ENCODE data around the gene SOX21.

DNA sequence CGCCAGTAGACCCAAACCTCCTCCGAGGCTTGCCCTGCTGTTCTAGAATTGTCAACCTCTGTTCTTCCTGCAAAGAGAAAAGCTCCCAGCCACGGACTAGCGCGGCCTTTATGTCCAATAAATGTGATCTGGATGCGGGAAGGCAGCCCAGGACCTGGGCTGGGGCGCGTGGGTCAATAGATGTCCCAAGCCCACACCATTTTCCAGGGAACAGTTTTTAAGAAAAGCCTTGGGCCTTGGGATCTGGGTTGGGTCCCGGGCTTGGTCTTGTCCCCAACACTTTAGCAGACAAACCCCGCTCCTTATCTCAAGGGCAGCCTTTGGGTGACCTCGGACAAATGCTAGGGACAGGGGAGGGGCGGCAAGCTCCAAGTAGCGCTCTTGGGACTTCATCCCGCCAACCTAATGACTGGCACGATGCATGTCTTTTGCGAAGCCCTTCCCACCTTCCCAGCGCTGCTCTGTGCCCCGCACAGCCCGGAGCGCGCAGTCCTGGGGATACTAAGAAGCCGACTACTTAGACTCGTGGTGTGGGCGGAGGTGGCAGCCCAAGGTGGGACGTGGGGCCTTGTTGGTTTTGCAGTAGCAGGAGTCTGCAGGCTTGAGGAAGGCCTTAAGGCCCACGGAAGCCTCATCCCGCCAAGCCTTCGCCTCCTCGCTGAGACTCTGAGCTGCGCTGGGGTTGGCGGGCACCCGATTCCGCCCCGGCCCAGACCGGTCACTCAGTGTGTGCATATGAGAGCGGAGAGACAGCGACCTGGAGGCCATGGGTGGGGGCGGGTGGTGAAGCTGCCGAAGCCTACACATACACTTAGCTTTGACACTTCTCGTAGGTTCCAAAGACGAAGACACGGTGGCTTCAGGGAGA, 10.8 kb downstream of the SOX21 start:
- TF ChIP-seq, protein P1, sequence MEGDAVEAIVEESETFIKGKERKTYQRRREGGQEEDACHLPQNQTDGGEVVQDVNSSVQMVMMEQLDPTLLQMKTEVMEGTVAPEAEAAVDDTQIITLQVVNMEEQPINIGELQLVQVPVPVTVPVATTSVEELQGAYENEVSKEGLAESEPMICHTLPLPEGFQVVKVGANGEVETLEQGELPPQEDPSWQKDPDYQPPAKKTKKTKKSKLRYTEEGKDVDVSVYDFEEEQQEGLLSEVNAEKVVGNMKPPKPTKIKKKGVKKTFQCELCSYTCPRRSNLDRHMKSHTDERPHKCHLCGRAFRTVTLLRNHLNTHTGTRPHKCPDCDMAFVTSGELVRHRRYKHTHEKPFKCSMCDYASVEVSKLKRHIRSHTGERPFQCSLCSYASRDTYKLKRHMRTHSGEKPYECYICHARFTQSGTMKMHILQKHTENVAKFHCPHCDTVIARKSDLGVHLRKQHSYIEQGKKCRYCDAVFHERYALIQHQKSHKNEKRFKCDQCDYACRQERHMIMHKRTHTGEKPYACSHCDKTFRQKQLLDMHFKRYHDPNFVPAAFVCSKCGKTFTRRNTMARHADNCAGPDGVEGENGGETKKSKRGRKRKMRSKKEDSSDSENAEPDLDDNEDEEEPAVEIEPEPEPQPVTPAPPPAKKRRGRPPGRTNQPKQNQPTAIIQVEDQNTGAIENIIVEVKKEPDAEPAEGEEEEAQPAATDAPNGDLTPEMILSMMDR (IDR thresholded peaks at IDR 0.05) = no peak
- no peak for TF ChIP-seq GRHL2 (CRISPR knock-in tag; IDR thresholded peaks at IDR 0.05; ENCODE audit: insufficient replicate concordance, severe bottlenecking)
- TF ChIP-seq, protein P2, sequence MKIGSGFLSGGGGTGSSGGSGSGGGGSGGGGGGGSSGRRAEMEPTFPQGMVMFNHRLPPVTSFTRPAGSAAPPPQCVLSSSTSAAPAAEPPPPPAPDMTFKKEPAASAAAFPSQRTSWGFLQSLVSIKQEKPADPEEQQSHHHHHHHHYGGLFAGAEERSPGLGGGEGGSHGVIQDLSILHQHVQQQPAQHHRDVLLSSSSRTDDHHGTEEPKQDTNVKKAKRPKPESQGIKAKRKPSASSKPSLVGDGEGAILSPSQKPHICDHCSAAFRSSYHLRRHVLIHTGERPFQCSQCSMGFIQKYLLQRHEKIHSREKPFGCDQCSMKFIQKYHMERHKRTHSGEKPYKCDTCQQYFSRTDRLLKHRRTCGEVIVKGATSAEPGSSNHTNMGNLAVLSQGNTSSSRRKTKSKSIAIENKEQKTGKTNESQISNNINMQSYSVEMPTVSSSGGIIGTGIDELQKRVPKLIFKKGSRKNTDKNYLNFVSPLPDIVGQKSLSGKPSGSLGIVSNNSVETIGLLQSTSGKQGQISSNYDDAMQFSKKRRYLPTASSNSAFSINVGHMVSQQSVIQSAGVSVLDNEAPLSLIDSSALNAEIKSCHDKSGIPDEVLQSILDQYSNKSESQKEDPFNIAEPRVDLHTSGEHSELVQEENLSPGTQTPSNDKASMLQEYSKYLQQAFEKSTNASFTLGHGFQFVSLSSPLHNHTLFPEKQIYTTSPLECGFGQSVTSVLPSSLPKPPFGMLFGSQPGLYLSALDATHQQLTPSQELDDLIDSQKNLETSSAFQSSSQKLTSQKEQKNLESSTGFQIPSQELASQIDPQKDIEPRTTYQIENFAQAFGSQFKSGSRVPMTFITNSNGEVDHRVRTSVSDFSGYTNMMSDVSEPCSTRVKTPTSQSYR (CRISPR knock-in tag; IDR thresholded peaks at IDR 0.05) = no peak
- TF ChIP-seq IRF2 (CRISPR knock-in tag; IDR thresholded peaks at IDR 0.05; ENCODE audit: borderline replicate concordance, low read depth) = no peak
- no peak for TF ChIP-seq TCF7 (CRISPR knock-in tag; IDR thresholded peaks at IDR 0.05; ENCODE audit: low read depth)
- TF ChIP-seq EMX1 (CRISPR knock-in tag; IDR thresholded peaks at IDR 0.05) = no peak
- no peak for TF ChIP-seq TEAD4 (CRISPR knock-in tag; IDR thresholded peaks at IDR 0.05)
- TF ChIP-seq, protein P3, sequence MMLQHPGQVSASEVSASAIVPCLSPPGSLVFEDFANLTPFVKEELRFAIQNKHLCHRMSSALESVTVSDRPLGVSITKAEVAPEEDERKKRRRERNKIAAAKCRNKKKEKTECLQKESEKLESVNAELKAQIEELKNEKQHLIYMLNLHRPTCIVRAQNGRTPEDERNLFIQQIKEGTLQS (CRISPR knock-in tag; conservative IDR thresholded peaks at IDR 0.05) = no peak
- TF ChIP-seq TP53 (CRISPR knock-in tag; IDR thresholded peaks at IDR 0.05) = no peak
- TF ChIP-seq JUN (CRISPR knock-in tag; IDR thresholded peaks at IDR 0.05) = no peak
- TF ChIP-seq ZNF423 (CRISPR knock-in tag; IDR thresholded peaks at IDR 0.05) = no peak
- no peak for TF ChIP-seq CREM (CRISPR knock-in tag; IDR thresholded peaks at IDR 0.05)

Measured in WTC11 (cell line).